ENCODE measurements around the gene ABCC11. TPM values are rescaled to one million over a fixed set of nuclear protein-coding genes. Genes with fewer than 3 reads are reported as not detected.

Gene ABCC11
- total and polyA plus RNA-seq, 2 donors (not counting 1 experiment from before 2014, with no cell fraction given), result 0.09 TPM; not detected in 1

GRCh38 chr16:48165961-48166578 lies 81.3 kb downstream of the ABCC11 start:
- intact Hi-C loops (cut with micrococcal nuclease), result loop anchor here (1.0 to 2.0 kb wide), 4 partner anchors 1025 to 1312 kb away; no protein-coding TSS in a partner anchor
- Histone ChIP-seq H3K9ac (ENCODE audit: low read length) (no peak overlapping the region), H3K4me2 (replicated peaks; ENCODE audit: low read depth, low read length, poor library complexity, severe bottlenecking) (no peak overlapping the region), H3K27me3 (replicated peaks in 1 of 4; ENCODE audit: control extremely low read depth in 1 of 4, control insufficient read depth in 3 of 4, insufficient read depth in 4 of 4, low read length in 3 of 4) (no peaks in the 10 kb centered on the region), H3K79me2 (ENCODE audit: control insufficient read depth, insufficient read depth, low read length) (no peaks in the 10 kb centered on the region), H3K4me1 (ENCODE audit: control insufficient read depth in 2 of 2, insufficient read depth in 2 of 2, low read length in 2 of 2) (peaks cover 0 to 2% of the 10 kb centered on the region in 2 donors), H4K20me1 (ENCODE audit: control insufficient read depth, insufficient read depth, low read length, poor library complexity, severe bottlenecking) (no peaks in the 10 kb centered on the region), H3K4me3 (ENCODE audit: control extremely low read depth in 1 of 5, extremely low read depth in 1 of 5, insufficient read depth in 1 of 5, low read depth in 2 of 5, low read length in 4 of 5) (no peak overlapping the region), H3K36me3 (replicated peaks in 1 of 2; ENCODE audit: control extremely low read depth in 1 of 2, control insufficient read depth in 1 of 2, extremely low read depth in 1 of 2, insufficient read depth in 2 of 2, low read length in 1 of 2) (no peaks in the 10 kb centered on the region), H3K9me3 (ENCODE audit: control extremely low read depth in 1 of 3, control insufficient read depth in 2 of 3, insufficient read depth in 1 of 3, low read length in 2 of 3) (no peaks in the 10 kb centered on the region), H2AFZ (ENCODE audit: insufficient read depth, low read depth, low read length, poor library complexity, severe bottlenecking) (no peak overlapping the region), H3K27ac (ENCODE audit: low read length in 2 of 2) (no peak overlapping the region)
- no peaks in the 10 kb centered on the region for H3K27me3 Mint-ChIP-seq
- no peak for DNase-seq
- ChIA-PET POLR2A (no interaction called here), CTCF (interaction anchor here (0.6 to 3.1 kb wide), 10 partner anchors 9 to 1610 kb away, joined by 3 to 28 read pairs (median 4); no protein-coding TSS in a partner anchor)
- WGBS (ENCODE audit: insufficient coverage), result 95% methylated on average over 3 of the region's 4 CpGs
- no peaks in the 10 kb centered on the region for H3K9me3 Mint-ChIP-seq (ENCODE audit: insufficient read depth)
- H3K4me3 Mint-ChIP-seq, result no peak overlapping the region
- TF ChIP-seq EZH2 (IDR thresholded peaks at IDR 0.05; ENCODE audit: borderline replicate concordance, insufficient read depth, low read depth, low read length, poor library complexity, severe bottlenecking), result no peak
- TF ChIP-seq CTCF (IDR thresholded peaks at IDR 0.05), result no peak
- H3K27ac Mint-ChIP-seq, result no peak overlapping the region
- ATAC-seq (ENCODE audit: low read depth), result no peak
- H3K4me1 Mint-ChIP-seq, result peaks cover 3% of the 10 kb centered on the region
